Gastrocnemius medialis (tissue), 4 donors: Measurements from ENCODE around the gene CLK1. TPM values are rescaled to one million over a fixed set of nuclear protein-coding genes. Genes with fewer than 3 reads are reported as not detected.
"Not testable (repeated sequence)": the region's sequence is repeated elsewhere in the genome, so short reads cannot be mapped to it uniquely, and the experiment has no call there.

Experiments used
- ATAC-seq, 2 donors: fragments of 150-250 bp; one replicate each; pipeline ENCODE4 v1.9.1; 2016
- DNase-seq, 2 donors: peaks; one replicate each; pipeline ENCODE4 v3.0.0-alpha.2; 2019
- H3K27ac ChIP-seq, 4 donors: fragments of 200-600 bp; sonication (generic); 1 replicate in 1 of 4; 2 replicates in 3 of 4; pipeline ENCODE4 v1.5.1; 2016 to 2018; ENCODE audit warnings: mild to moderate bottlenecking in 2 of 4, moderate library complexity in 1 of 4
- H3K27me3 ChIP-seq, 3 donors: fragments of 200-600 bp; sonication (generic) in 2 of 3; 1 replicate in 1 of 3; 2 replicates in 2 of 3; pipeline versions ENCODE4 v1.5.1 to v1.6.0; 2016 to 2019; ENCODE audit warnings: mild to moderate bottlenecking in 1 of 3, moderate library complexity in 1 of 3
- H3K36me3 ChIP-seq, 2 donors: fragments of 200-600 bp; sonication (generic) in 1 of 2; one replicate each; pipeline ENCODE4 v1.5.1; 2017 to 2018
- H3K4me1 ChIP-seq, 2 donors: fragments of 200-600 bp; sonication (generic) in 1 of 2; one replicate each; pipeline ENCODE4 v1.5.1; 2016 to 2017; ENCODE audit warnings: mild to moderate bottlenecking in 2 of 2
- H3K4me3 ChIP-seq, 4 donors: fragments of 200-600 bp; sonication (generic) in 3 of 4; 1 replicate in 1 of 4; 2 replicates in 3 of 4; pipeline ENCODE4 v1.5.1; 2016 to 2019; ENCODE audit warnings: mild to moderate bottlenecking in 2 of 4
- H3K9me3 ChIP-seq, 3 donors: fragments of 200-600 bp; sonication (generic) in 2 of 3; 1 replicate in 1 of 3; 2 replicates in 2 of 3; pipeline ENCODE4 v1.5.1; 2016 to 2019
- POLR2A ChIP-seq, 2 donors: fragments of 450-650 bp; IDR thresholded peaks; one replicate each; pipeline ENCODE4 v1.6.1; 2017; ENCODE audit warnings: antibody characterized with exemption in 2 of 2, mild to moderate bottlenecking in 2 of 2, moderate library complexity in 2 of 2
- in situ Hi-C, 4 donors: fragments of 200-750 bp; cut with MboI; loops; one replicate each; pipeline versions ENCODE4 v1.15.0 to v1.8.0; 2017; ENCODE audit warnings: low sequenced_read_pairs in 4 of 4
- intact Hi-C: fragments of 100-400 bp; cut with DNase I; formaldehyde crosslinking; loops from one replicate; pipeline ENCODE4 v1.15.1; 2023; ENCODE audit warnings: low total_unique reads
- total RNA-seq, 4 donors: library from RNA; depleted of rRNA; stranded (reverse); fragments of >200 nt; gene quantifications; one replicate each; pipeline versions ENCODE4 v1.1.0 to v1.2.3, GENCODE V29; 2016
- TF ChIP-seq, protein P1 (sequence below), 5 experiments: fragments of 450-650 bp in 3 of 5; fragments of 200-600 bp in 2 of 5; sonication (generic) in 2 of 5; IDR thresholded peaks in 4 of 5; conservative IDR thresholded peaks in 1 of 5; 1 replicate in 4 of 5; 2 replicates in 1 of 5; pipeline ENCODE4 v1.5.1; 2016 to 2019; ENCODE audit warnings: antibody characterized with exemption in 5 of 5, mild to moderate bottlenecking in 3 of 5, moderate library complexity in 3 of 5

The CLK1 gene
- total RNA-seq, 4 donors from 2014 or later = 61.6 to 104 (median 85.3) TPM

DNA sequence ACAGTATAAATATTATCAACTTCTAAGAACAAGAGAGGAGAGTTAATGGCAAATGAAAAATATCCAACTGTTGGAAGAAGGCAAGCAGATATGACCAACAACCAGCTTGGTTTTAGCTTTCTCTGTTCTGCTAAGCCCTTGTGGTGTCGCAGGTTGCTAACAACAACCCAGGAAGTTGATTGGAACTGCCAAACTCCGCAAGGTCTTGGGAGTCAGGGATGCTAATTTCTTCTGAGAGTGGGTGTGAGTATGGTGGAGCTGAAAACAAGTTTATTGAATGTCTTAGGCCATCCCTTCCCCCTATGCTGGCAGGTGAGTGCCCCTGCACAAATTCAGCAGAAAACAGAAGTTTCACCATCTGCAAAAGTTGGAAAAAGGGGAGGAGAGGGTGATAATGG is 35.2 kb downstream of the CLK1 start:
- Histone ChIP-seq H3K27me3 (no peaks in the 10 kb centered on the region), H3K36me3 (peaks cover 0 to 5% of the 10 kb centered on the region in 2 donors), H3K4me1 (peaks cover 0 to 5% of the 10 kb centered on the region in 2 donors), H3K4me3 (no peak overlapping the region), H3K9me3 (no peaks in the 10 kb centered on the region), H3K27ac (no peak overlapping the region)
- TF ChIP-seq, protein P1, sequence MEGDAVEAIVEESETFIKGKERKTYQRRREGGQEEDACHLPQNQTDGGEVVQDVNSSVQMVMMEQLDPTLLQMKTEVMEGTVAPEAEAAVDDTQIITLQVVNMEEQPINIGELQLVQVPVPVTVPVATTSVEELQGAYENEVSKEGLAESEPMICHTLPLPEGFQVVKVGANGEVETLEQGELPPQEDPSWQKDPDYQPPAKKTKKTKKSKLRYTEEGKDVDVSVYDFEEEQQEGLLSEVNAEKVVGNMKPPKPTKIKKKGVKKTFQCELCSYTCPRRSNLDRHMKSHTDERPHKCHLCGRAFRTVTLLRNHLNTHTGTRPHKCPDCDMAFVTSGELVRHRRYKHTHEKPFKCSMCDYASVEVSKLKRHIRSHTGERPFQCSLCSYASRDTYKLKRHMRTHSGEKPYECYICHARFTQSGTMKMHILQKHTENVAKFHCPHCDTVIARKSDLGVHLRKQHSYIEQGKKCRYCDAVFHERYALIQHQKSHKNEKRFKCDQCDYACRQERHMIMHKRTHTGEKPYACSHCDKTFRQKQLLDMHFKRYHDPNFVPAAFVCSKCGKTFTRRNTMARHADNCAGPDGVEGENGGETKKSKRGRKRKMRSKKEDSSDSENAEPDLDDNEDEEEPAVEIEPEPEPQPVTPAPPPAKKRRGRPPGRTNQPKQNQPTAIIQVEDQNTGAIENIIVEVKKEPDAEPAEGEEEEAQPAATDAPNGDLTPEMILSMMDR (IDR thresholded peaks at IDR 0.05 in 4 of 5, conservative IDR thresholded peaks at IDR 0.05 in 1 of 5) = no peak
- no peak for TF ChIP-seq POLR2A (IDR thresholded peaks at IDR 0.05)
- intact Hi-C loops = no loop called here
- DNase-seq (no peak), ATAC-seq (no peak)
- in situ Hi-C loops = no loop called here

DNA sequence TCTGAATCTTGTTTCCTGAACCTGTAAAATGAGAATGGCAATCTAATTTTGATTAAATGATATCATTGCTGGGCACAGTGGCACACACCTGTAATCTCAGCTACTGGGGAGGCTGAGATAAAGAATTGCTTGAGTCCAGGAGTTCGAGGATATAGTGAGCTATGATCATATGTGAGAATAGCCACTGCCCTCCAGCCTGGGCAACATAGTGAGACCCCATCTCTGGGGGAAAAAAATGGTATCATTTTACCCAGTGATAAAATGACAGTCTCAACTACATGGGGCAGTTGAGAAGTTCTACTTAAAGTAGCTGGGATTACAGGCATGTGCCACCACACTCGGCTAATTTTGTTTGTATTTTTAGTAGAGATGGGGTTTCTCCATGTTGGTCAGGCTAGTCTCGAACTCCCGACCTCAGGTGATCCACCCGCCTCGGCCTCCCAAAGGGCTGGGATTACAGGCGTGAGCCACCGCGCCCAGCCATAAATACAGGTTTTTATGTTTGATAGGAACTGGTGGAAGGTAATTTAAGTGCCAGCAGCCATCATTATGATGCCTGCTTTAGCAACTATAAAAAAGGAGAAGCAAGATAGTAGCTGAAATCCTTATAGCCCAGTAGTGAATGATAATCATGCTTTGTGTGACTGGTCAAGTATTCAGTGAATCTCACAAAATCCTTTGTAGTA is 35.7 kb downstream of the CLK1 start:
- H3K4me3 ChIP-seq = no peak overlapping the region
- ATAC-seq (no peak), DNase-seq (no peak)
- TF ChIP-seq POLR2A (IDR thresholded peaks at IDR 0.05) = no peak
- TF ChIP-seq, protein P1 (IDR thresholded peaks at IDR 0.05 in 4 of 5, conservative IDR thresholded peaks at IDR 0.05 in 1 of 5) = no peak
- no peaks in the 10 kb centered on the region for H3K27me3 ChIP-seq
- H3K36me3 ChIP-seq = peaks cover 0 to 5% of the 10 kb centered on the region in 2 donors
- H3K9me3 ChIP-seq = no peaks in the 10 kb centered on the region
- in situ Hi-C loops = no loop called here
- no peak overlapping the region for H3K27ac ChIP-seq
- peaks cover 0 to 5% of the 10 kb centered on the region in 2 donors for H3K4me1 ChIP-seq
- intact Hi-C loops = no loop called here

DNA sequence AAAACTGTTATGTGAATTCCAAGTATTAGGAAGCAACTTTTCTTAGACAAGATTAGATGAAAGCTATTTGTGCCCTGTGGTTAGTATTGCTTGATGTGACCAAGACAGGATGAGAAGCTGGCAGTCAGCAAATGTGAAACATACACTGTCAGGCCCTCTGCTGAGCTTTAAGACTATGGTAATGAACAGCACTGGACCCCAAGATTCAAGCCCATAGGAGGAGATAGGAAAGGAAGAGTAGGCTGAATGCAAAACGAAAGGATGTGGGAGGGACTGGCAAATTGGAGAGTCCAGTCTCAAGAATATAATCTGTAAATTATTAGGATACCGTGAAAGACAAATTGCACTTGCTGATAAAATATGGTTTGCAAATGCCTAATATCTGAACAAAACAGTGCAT is 36.4 kb downstream of the CLK1 start:
- Histone ChIP-seq H3K9me3 (no peaks in the 10 kb centered on the region), H3K4me1 (peaks cover 0 to 5% of the 10 kb centered on the region in 2 donors), H3K27me3 (no peaks in the 10 kb centered on the region), H3K27ac (no peak overlapping the region), H3K36me3 (peaks cover 0 to 5% of the 10 kb centered on the region in 2 donors), H3K4me3 (no peak overlapping the region)
- DNase-seq = no peak
- no peak for TF ChIP-seq POLR2A (IDR thresholded peaks at IDR 0.05)
- TF ChIP-seq, protein P1 (IDR thresholded peaks at IDR 0.05 in 4 of 5, conservative IDR thresholded peaks at IDR 0.05 in 1 of 5) = no peak
- intact Hi-C loops (no loop called here), in situ Hi-C loops (no loop called here)
- no peak for ATAC-seq

DNA sequence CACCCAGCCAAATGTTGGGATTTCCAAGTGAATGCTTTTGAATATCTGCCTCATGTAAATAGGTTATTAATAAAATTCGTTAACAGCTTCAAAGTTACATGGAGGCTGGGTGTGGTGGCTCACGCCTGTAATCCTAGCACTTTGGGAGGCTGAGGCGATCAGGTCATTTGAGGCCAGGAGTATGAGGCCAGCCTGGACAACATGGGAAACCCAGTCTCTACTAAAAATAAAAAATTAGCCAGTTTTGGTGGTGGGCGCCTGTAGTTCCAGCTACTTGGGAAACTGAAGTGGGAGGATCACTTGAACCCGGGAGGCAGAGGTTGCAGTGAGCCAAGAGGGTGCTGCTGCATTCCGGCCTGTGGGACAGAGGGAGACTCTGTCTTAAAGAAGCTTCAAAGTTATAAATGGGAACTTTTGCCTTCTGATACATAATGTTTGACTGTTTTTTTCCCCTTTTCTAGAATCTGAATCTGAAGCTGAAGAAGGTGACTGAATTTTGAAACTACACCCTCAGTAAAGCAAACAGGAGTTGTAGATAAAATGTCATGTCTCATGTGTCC is 42.7 kb downstream of the CLK1 start:
- no peaks in the 10 kb centered on the region for H3K9me3 ChIP-seq
- H3K27ac ChIP-seq = no peak overlapping the region
- no peak overlapping the region for H3K4me3 ChIP-seq
- H3K36me3 ChIP-seq = peaks cover 9 to 57% of the 10 kb centered on the region in 2 donors
- no peak for ATAC-seq
- in situ Hi-C loops = loop anchor here in 1 of 4 donors (25.0 kb wide), 1 partner anchor 109 kb away; no protein-coding TSS in a partner anchor
- no peaks in the 10 kb centered on the region for H3K4me1 ChIP-seq
- DNase-seq = no peak
- no peaks in the 10 kb centered on the region for H3K27me3 ChIP-seq
- intact Hi-C loops = no loop called here
- TF ChIP-seq POLR2A (IDR thresholded peaks at IDR 0.05) = no peak

DNA sequence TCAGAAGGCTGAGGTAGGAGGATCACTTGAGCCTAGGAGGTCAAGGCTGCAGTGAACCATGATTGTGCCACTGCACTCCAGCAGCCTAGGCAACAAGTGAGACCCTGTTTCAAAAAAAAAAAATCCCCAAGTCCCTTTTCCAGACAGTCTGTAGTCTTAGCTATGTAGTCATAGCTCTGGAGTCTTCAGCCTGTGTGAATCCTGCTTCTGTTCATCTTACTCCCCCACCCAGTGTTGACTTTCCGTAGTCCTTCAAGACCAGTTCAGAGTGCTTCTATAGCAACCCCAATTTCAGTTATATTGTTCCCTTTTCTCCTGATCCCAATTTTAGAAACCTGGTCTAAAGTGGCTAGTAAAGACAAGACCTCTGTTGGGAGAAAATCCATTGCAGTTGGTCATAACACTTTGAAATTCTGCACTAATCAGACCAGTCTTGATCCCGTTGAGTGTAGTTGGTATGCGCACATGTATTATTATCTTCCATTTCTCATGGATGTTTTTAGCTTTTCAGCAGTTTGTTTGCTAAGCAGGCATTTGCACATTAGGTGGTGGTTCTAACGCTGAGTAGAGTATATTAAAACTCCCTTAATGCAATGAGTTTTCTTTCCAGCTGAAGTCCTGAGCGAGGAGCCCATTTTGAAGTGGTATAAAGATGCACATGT is 43.8 kb downstream of the CLK1 start:
- in situ Hi-C loops (loop anchor here in 1 of 4 donors (25.0 kb wide), 1 partner anchor 108 kb away; no protein-coding TSS in a partner anchor), intact Hi-C loops (no loop called here)
- H3K9me3 ChIP-seq = no peaks in the 10 kb centered on the region
- ATAC-seq (no peak), DNase-seq (no peak)
- no peak overlapping the region for H3K4me3 ChIP-seq
- peaks cover 9 to 68% of the 10 kb centered on the region in 2 donors for H3K36me3 ChIP-seq
- H3K27me3 ChIP-seq = no peaks in the 10 kb centered on the region
- no peak for TF ChIP-seq POLR2A (IDR thresholded peaks at IDR 0.05)
- TF ChIP-seq, protein P1 (IDR thresholded peaks at IDR 0.05 in 4 of 5, conservative IDR thresholded peaks at IDR 0.05 in 1 of 5) = no peak
- H3K27ac ChIP-seq = no peak overlapping the region
- H3K4me1 ChIP-seq = peaks cover under 1% of the 10 kb centered on the region in 2 donors

DNA sequence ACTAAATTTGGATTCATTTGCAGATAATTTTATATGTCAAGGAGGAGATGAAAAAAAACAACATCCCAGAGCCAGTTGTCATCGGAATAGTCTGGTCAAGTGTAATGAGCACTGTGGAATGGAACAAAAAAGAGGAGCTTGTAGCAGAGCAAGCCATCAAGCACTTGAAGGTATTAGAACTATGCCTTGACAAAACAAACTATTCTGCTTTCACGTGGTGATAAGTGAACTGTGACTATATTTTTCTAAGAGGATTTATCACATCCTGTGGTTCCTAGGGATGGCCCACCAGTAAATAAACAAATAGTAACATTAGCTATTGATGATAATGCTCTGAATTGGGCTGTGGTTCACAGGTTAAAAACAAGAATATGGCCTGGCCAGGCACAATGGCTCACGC is 45.7 kb downstream of the CLK1 start:
- H3K27ac ChIP-seq, H3K4me3 ChIP-seq, H3K27me3 ChIP-seq, DNase-seq, ATAC-seq, intact Hi-C loops, H3K9me3 ChIP-seq: not testable (repeated sequence)
- in situ Hi-C loops = loop anchor here (10.0 to 25.0 kb wide), 3 partner anchors 46 to 106 kb away; partner anchors contain the start of gene CLK1 (in 1 of the 4)
- Histone ChIP-seq H3K4me1 (peaks cover 11 to 18% of the 10 kb centered on the region in 2 donors), H3K36me3 (peaks cover 9 to 80% of the 10 kb centered on the region in 2 donors)
